ENCODE results near the gene RPTOR.
"Not testable (repeated sequence)": the region's sequence is repeated elsewhere in the genome, so short reads cannot be mapped to it uniquely, and the experiment has no call there.

Gene RPTOR

DNA sequence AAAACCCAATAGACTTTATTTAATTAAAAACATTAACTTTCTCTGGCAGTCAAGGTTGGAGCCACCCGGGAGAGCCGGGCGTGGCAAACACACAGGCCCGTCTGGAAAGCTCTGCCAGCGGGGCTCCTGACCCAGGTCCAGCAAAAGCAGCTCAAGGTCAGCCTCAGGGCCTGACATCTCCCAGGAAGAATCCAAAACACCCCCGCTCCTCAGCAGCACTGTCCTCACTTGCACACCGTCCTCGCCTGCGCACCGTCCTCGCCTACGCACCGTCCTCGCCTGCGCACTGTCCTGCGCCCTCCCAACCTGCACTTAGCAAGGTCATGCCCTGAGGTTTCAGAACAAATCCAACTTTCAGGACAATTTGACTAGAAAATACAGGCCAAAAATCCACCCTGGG is 31.4 kb upstream of the RPTOR start:
- DNase-seq, result no peak

DNA sequence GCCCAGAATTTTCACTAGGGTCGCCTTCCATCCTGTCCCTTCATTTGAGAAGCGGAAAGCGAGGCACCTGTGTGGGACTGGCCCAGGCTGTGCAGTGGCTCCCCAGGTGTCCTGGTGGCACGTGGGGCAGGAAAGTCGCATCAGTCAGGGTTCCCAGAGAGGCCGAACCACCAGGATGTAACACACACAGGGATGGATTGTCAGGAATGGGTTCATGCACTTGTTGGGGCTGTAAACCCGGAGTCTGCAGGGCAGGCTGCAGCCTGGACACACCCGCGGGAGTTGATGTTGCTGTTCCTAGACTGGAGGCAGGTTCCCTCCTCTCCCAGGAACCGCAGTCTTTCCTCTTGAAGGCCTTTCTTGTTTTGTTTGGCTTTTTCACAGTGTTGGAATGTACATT is 30.7 kb upstream of the RPTOR start:
- no peak for DNase-seq

DNA sequence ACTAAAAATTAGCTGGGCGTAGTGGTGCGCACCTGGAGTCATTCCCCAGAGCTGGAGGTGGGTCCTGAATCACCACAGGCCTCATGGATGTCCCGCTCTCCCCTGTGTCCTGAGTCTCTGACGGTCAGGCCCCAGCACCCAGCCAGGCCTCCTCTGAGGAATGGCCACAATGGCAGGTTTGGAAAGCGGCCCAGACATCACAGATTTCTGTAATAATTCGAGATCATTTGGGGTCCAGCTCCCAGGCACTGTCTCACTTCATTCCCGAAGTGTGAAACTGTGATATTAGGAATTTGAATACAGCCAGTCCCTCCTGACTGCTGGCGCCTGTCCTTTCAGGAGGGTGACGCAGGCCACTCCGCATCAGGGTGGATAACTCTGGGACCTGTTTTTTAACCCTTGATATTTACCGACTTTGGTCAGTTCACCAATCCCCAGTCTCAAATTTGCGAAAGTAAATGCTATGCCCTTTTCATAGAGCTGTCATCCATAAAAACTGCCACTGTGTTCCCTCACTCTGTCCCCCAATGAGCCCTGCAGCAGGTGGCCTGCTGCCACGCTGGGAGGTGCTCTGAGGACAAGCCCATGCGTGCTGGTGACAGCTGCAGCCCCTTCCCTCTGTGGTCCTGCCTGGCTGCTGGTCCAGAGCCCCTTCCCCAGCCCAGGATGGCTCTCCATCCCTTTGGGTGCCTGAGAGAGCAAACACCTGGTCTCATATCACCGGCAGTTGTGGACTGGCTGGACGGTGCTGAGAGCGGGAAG is 28.3 kb upstream of the RPTOR start:
- no peak for DNase-seq

GRCh38 chr17:80517641-80518040 is 27.0 kb upstream of the RPTOR start:
- no peak for DNase-seq

DNA sequence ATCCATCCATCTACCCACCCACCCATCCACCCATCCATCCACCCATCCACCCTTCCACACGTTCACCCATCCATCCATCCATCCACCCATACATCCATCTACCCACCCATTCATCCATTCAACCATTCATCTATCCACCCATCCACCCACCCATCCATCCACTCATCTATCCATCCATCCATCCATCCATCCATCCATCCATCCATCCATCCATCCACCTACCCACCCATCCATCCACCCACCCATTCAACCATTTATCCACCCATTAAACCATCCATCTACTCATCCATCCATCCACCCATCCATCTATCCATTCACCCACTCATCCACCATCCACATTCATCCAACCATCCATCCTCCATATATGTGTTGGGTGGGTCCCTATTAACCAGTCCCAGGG is 26.2 kb upstream of the RPTOR start:
- DNase-seq, result no peak

DNA sequence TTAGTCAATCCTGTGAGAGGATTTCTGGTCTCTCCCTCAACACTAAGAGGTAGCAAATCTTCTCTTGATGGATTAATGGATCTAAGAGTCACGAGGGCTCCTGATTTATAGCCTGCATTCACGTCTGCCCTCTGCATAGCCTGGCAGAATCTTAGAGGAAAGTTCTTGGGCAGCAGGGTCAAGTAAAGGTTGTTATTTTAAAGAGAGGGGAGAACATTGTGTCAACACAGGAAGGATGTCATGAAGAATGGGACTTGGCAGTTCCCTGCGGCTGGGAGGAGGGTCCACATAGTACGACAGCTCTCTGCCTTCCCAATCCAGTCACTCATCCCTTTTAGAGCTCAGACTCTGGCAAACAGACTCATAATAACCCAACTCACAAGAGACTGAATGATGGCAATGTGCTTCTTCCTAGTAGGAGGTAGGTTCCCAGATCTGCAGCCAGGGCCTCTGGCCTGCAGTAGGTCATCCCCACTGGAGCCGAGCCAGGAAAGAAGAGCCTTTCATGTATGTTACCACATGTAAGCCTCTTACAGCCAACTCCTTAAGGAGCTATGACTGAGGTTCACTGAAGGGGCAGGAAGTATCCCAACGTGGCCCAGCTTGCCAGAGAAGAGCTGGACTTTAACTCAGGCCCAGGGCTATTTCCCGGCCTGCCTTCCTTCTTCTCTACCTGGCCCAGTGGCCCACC is 25.4 kb upstream of the RPTOR start:
- DNase-seq, result no peak

DNA sequence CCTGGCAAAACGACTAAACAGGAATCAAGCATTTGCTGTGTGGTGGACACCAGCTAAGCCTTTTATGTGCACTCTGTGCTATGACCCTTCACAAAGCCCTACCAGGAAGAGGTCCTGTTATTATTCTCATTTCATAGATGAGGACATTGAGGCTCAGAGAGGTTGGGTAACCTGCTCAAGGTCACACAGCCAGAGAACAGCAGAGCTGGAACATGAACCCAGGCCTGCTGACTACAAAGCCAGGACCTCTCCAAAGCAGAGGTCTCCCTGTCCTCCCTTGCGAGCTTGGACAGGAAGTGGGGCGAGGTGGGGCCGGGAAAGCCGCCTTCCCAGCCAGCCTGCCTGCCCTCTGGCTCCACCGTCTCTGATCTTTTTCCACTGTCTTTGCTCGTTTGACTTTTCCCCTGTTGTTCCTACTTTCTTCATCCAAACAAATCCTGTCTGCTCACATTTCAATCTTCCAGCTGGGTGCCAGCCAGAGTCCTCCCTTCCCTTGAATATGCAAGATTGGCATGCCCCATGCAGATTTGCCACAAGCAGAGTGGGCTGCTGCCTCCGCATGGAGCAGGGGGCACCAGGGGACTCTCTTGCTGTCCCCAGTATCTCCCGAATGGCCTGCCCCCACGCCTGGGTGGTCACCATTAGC is 23.7 kb upstream of the RPTOR start:
- DNase-seq, result no peak

GRCh38 chr17:80523054-80523744 is 21.4 kb upstream of the RPTOR start:
- no peak for DNase-seq

DNA sequence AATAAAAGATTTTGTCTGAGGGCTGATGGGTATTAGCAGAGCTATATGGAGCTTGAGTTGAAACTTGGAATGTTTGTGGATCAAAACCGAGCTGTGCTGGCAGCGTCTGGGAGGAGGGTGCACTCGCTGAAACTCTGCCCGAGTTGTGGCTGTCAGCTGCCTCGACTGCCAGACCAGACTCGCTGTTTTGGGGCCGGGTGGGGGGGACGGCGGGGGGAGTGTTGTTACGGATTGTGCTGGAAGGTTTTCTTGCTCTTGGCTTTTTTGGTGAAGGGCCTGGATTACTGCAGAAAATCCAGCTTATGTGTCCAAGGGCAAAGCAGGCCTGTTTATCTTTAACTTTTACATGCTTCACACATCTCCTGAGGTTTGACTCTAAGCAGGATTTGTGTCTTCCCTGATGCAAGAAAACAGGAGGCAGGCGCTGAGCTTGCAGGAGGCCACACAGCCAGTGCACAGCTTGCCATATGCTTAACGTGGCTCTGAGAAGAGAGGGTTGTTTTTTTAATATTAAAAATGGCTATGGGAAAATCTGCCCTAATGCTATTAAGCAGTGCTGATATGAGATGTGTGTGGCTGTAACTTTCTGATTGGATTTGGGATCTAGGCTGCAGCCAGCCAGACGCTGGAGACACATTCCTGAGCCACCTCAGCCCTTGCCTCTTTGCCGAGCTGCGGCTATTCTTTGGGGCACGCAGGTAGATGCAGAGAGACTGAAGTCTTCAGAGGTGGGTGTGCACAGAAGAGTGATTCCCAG is 20.5 kb upstream of the RPTOR start:
- no peak for DNase-seq

GRCh38 chr17:80526116-80526910 is 18.3 kb upstream of the RPTOR start:
- DNase-seq, result no peak

GRCh38 chr17:80527016-80527645 is 17.5 kb upstream of the RPTOR start:
- DNase-seq, result no peak

- DNase-seq, result no peak
Measured at GRCh38 chr17:80528536-80528935, 16.1 kb upstream of the RPTOR start.

GRCh38 chr17:80529104-80529903 is 15.3 kb upstream of the RPTOR start:
- no peak for DNase-seq

- DNase-seq, result no peak
Measured at GRCh38 chr17:80529904-80530292, 14.7 kb upstream of the RPTOR start.

GRCh38 chr17:80531400-80531799 is 13.2 kb upstream of the RPTOR start:
- DNase-seq, result no peak

DNA sequence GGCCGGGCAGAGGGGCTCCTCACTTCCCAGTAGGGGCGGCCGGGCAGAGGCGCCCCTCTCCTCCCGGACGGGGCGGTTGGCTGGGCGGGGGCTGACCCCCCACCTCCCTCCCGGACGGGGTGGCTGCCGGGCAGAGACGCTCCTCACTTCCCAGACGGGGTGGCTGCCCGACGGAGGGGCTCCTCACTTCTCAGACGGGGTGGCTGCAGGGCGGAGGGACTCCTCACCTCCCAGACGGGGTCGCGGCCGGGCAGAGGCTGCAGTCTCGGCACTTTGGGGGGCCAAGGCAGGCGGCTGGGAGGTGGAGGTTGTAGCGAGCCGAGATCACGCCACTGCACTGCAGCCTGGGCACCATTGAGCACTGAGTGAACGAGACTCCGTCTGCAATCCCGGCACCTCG is 7.3 kb upstream of the RPTOR start:
- DNase-seq, result not testable (repeated sequence)

- no peak for DNase-seq
Measured at GRCh38 chr17:80538484-80538883, 6.2 kb upstream of the RPTOR start.

GRCh38 chr17:80539022-80539641 is 5.5 kb upstream of the RPTOR start:
- DNase-seq, result peak; percentile 62

DNA sequence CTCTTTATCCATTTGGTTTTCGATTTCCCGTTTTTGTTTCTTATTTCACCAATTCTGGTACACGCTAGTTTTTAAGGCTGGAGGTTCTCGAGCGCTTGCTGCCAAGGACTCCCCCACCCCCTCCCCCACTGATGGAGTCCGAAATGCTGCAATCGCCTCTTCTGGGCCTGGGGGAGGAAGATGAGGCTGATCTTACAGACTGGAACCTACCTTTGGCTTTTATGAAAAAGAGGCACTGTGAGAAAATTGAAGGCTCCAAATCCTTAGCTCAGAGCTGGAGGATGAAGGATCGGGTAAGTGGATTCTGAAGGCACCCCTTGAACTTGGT is 825 bp downstream of the RPTOR start:
- no peak for DNase-seq

DNA sequence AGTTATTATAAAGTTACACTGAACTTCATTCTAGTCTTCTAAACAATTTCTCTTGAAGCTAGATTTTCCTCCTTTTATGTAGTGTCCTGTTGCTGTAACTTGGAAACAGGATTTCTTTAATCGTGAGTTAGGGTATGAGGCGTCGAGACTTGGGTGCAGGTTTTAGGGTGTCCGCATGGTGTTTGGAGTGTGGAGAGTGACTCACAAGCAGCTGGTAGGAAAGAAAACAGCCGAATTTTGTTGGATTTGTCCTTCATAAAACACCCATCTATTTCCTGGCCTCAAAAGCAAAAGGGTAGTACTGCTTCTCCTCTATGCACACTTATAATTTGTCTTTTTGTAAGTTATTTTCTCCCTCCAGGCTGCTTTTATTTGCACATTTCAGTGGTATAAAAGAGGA is 1.6 kb downstream of the RPTOR start:
- DNase-seq, result no peak
